Stimulated activated CD8-positive, alpha-beta memory T cell treated with anti-CD3 and anti-CD28 coated beads, Interleukin-12 subunit alpha, Interleukin-12 subunit beta, amount 100 ng/mL, for 1 hour (primary cell): ENCODE data around the gene OTOP3.
"Not testable (repeated sequence)": the region's sequence is repeated elsewhere in the genome, so short reads cannot be mapped to it uniquely, and the experiment has no call there.

Source experiments
- DNase-seq: peaks from one replicate; pipeline ENCODE4 v3.0.0-alpha.2; 2020; ENCODE audit warnings: low read depth

Gene OTOP3

DNA sequence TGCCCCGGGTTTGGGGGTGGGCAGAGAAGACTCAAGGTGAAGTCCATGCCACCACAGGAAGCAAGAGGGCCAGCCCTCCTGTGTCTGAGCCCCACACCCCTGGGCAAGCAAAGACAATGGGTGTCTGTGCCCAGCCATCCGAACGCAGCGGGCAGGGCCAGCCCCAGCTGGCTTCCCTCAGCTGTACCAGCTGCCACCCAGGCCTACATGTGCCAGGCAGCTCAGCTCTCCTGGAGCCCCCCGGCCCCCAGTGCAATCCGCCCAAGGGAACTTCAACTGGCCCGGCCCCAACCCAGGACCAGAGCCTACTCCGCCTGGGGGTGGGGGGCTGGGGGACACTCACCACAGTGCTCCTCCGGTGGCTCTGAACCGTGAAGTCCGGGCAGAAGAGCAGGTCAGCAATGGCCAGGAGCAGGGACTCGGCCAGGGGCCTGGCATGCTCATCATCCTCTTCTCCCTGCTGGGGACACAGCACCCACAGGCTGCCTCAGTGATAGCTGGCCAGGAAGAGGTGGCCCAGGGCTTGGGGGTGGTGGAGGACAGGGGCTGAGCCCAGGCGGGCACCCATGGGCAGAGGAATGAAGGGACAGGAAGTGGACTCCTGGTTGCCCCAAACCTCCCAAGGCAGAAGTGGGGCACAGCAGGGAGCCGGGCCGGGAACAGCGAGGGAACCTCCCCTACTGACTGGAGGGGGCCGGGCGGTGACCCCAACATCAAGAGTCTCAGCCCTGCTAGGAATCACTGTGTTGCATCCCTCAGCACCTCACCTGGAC is 27.1 kb downstream of the OTOP3 start:
- no peak for DNase-seq

- no peak for DNase-seq
Observed at GRCh38 chr17:74963656-74964055, 28.0 kb downstream of the OTOP3 start.

GRCh38 chr17:74964246-74964761 is 28.6 kb downstream of the OTOP3 start:
- no peak for DNase-seq

DNA sequence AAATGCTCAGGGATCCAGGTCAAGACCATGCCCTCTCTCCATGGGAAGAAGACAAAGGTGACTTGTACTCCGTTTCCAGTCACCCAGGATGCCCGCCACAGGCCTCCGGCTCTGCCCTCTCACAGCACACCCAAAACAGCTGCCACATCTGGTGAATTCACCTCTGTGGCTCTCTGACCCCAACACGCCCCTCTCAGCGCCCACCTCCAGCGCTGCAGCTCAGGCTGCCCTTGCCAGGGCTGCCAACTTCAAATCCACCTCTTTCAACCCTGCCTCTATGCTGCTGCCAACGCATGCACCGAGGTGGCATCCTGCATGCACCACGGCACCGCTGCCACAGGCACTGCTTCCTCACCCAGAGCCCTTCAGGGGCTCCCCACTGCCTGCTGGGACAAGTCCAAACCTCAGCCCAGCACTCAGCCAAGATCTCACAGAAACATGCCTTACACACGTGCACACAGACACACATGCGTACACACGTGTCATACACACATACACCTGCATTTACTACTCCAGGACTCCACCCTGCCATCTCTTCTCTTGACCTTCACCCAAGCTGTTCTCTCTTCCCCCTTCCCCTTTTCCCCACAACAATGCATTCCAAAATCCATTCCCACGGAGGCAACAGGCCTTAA is 29.4 kb downstream of the OTOP3 start:
- DNase-seq, result no peak

DNA sequence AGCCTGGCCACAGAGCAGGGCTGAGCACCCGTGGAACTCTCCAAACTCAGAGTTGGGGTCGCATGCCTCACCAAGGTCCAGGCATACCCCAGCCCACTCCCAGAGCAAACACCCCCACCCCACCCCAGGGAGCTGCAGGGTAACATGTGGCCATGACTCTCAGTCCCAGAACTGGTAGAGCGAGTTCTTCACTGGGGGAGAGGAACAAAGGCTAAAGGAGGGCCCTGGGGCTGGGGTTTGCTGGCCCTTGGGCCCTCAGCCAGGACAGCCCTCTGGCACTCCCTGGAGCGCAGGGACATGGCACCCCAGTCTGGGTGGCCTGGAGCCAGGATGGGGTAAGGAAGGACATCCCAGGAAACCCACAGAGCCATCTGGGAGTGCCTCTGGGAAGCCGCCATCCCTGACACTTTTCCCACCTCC is 32.7 kb downstream of the OTOP3 start:
- no peak for DNase-seq

GRCh38 chr17:74969501-74969900 is 33.8 kb downstream of the OTOP3 start:
- DNase-seq, result not testable (repeated sequence)

DNA sequence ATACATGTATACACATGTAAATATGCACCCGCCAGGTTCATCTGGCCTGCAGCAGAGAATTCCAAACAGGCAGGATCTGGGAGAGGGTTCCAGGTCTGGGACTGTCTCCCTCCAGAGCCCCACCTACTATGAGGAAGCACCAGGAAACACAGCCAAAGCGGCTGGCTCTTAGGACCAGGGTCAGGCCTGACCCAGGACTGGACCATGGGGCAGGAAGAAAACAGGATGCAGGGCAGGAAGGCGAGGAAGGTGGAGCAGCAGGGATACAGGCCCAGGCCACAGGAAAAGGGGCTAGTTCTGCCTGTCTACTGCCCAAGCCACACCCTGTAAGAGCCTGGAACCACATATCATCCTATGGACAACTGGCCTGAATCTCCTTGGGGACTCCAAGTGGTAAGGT is 34.7 kb downstream of the OTOP3 start:
- DNase-seq, result no peak

GRCh38 chr17:74971069-74971841 is 35.6 kb downstream of the OTOP3 start:
- DNase-seq, result no peak

DNA sequence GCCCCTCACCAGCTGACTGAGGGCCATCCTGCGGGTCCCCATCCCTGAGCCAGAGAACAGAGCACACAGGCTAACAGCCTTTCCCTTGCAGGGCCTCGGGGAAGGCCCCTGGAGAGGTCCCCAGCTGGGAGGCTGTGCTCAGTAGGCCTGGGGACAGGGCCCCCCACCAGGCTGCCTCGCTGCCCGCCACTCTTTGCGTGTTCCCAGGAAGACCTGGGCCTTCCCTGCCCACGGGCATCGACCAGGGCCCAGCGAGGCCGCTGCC is 36.1 kb downstream of the OTOP3 start:
- DNase-seq, result no peak

DNA sequence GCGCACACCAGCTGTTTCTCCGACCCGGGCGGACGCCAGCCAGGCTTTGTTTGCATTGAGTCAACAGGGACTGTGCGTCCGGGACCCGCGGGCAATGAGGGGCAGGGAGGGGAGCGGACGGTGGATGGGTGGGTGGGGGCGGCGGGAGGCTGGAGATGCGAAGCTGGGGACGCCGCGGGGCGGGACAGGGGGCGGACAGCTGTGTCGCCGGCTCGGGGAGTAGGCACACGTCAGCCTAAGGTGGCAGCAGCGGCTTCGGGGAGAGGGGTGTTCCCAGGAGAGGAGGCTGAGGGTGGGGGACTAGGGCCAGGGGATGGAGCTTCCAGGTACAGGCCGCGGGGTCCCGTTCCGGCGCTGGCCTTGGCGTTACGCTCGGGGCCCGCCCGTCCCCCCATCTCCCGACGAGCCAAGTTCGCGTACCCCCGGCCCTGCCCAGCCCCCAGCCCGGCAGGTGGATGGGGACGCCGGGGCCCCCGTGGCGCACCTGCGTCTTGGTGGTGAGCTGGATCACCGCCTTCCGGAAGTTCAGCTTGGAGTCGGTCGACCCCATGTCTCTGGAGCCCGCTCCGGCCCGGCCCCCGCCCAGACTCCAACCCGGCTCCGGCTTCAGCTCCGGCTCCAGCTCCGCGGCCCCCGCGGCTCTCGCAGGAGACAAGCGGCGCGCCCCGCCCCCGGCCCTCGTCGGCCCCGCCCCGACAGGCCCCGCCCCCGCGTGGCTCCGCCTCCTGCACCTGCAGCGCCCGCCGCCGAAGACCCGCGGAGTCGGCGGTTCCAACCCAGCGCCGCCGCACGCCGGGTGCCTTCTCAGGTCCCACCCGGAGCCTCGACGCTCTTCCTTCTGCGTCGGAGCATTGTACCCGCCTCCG is 36.6 kb downstream of the OTOP3 start, which contains the start of gene HID1:
Gene HID1, minus strand, starts transcription at position 653 of the 866 bp plus-strand sequence. Its CDS starts 103 bp downstream, at position 550.
- DNase-seq, result peak; percentile 70

DNA sequence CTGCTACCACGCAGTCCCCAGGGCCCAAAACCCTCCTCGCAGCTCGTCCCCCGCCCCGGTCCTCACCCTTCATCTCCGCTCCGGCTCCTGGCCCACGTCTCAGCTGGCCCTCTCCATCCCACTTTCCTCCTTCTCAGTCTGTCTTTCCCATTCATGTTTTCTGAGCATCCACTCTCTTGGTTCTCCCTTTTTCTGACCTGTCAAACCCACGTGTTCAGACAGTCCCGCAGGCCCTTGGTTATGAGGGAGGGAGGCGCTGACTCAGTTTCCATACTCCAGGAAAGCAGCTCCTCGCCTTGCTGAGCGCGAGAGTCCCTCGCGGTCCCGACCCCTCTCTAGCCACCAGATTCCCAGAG is 37.3 kb downstream of the OTOP3 start:
- DNase-seq, result no peak

- no peak for DNase-seq
Observed at GRCh38 chr17:74975943-74976342, 40.2 kb downstream of the OTOP3 start.

- DNase-seq, result no peak
Observed at GRCh38 chr17:74977802-74978201, 42.1 kb downstream of the OTOP3 start.

GRCh38 chr17:74978240-74978639 is 42.5 kb downstream of the OTOP3 start:
- no peak for DNase-seq

DNA sequence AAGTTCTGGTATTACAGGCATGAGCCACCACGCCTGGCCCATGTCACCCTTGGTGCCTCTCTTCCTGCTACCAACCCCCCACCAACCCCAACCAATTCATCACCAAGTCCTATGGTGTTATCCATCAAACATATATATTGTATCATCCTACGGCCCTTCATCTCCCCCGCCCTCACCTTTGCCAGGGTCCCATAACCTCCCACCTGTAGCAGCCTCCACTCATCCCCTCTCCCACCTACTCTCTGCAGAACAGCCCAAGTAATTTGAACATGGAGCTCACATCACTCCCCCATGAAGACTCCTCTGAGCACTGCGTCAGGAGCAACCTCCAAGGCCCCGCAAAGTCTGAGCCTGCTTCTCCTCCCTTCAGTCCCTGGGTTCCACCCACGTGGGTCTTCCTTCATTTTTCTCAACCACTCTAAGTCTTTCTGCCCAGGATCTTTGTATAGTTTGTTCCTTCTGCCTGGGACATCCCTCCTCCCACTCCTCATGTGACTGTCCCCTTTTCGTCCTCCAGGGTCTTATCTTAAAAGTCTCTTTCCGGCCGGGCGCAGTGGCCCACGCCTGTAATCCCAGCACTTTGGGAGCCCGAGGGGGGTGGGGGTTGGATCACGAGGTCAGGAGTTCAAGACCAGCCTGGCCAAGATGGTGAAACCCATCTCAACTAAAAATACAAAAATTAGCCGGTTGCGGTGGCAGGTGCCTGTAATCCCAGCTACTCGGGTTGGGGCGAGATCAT is 43.9 kb downstream of the OTOP3 start:
- no peak for DNase-seq

GRCh38 chr17:74981318-74981978 is 45.8 kb downstream of the OTOP3 start:
- no peak for DNase-seq

DNA sequence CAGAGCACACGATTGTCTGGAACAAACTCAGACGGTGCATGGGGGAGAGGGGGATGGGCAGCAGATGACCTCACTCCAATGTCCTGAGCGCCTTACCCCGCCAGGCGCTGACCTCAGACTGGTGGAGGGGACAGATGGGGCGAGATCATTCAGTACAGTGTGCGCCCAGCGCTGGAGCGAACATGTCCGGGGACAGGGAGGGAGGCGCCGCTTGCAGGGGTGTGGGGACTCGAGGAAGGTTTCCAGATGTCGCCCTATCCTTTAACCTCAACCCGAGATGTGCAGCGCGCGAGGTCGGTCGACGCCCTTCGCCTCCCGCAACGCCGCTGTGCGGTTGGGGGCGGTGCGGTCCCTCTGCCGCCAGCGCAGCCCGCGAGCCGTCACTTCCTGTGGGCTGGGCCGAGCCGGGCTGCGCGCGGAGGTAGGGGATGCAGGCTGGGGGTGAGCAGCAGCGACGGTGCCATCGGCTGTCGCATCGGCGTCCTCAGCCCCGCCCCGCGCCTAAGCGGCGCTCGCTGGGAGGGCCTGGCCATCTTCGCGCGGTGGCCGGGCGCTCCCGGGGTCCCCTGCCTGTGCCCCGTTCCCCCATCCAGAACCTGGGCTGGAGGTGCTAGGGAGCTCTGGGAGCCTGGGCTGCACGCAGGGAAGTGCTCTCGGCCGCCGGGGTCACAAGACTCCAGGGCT is 46.4 kb downstream of the OTOP3 start:
- peak; percentile 57 for DNase-seq

GRCh38 chr17:74982663-74983313 is 47.1 kb downstream of the OTOP3 start:
- not testable (repeated sequence) for DNase-seq

DNA sequence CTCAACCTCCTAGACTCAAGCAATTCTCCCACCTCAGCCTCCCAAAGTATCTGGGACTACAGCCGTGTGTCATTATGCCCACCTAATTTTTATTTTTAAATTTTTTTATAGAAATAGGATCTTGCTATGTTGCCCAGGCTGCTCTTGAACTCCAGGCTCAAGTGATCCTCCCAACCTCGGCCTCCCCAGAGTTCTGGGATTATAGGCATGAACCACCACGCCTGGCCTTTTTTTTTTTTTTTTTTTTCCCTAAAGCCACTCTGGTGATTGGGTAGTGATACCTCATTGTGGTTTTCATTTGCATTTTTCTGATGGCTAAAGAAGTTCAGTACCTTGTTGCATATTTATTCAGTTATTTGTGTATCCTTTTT is 50.5 kb downstream of the OTOP3 start:
- no peak for DNase-seq
